Hepatocyte (in vitro differentiated cells): ENCODE results near the gene CEP112.

Experiments
- EZH2 ChIP-seq: fragments of 200-600 bp; sonication (generic); IDR thresholded peaks from 2 replicates; pipeline ENCODE4 v1.6.1; 2016; ENCODE audit warnings: antibody characterized with exemption, mild to moderate bottlenecking, borderline replicate concordance
- EZH2phosphoT487 ChIP-seq: fragments of 200-600 bp; sonication (generic); IDR thresholded peaks from one replicate; pipeline ENCODE4 v1.6.1; 2018; ENCODE audit warnings: antibody characterized with exemption, mild to moderate bottlenecking, low read depth, moderate library complexity; ENCODE audit not compliant: unreplicated experiment, severe bottlenecking
- TF ChIP-seq, protein P1 (sequence below): fragments of 200-600 bp; sonication (generic); IDR thresholded peaks from 2 replicates; pipeline ENCODE4 v1.5.1; 2016; ENCODE audit warnings: antibody characterized with exemption, mild to moderate bottlenecking; ENCODE audit not compliant: poor library complexity

GRCh38 chr17:65786479-65786878 is 405.5 kb downstream of the CEP112 start:
- TF ChIP-seq, protein P1, sequence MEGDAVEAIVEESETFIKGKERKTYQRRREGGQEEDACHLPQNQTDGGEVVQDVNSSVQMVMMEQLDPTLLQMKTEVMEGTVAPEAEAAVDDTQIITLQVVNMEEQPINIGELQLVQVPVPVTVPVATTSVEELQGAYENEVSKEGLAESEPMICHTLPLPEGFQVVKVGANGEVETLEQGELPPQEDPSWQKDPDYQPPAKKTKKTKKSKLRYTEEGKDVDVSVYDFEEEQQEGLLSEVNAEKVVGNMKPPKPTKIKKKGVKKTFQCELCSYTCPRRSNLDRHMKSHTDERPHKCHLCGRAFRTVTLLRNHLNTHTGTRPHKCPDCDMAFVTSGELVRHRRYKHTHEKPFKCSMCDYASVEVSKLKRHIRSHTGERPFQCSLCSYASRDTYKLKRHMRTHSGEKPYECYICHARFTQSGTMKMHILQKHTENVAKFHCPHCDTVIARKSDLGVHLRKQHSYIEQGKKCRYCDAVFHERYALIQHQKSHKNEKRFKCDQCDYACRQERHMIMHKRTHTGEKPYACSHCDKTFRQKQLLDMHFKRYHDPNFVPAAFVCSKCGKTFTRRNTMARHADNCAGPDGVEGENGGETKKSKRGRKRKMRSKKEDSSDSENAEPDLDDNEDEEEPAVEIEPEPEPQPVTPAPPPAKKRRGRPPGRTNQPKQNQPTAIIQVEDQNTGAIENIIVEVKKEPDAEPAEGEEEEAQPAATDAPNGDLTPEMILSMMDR: no peak
- no peak for TF ChIP-seq EZH2
- TF ChIP-seq EZH2phosphoT487: no peak
